GM10847 (cell line): ENCODE results near the gene UBC.

Experiments used
- POLR2A ChIP-seq: IDR thresholded peaks from 2 replicates; pipeline ENCODE4 v1.6.1; 2011; ENCODE audit not compliant: insufficient read length; ENCODE audit errors: extremely low read depth

The UBC gene

GRCh38 chr12:124914392-124915238, at the start of gene UBC:
Gene UBC (minus strand): TSS chr12:124914650. CDS start chr12:124913771, 879 bp downstream.
- TF ChIP-seq POLR2A: peak; percentile 99

- no peak for TF ChIP-seq POLR2A
Measured at GRCh38 chr12:124963211-124963610, 48.8 kb upstream of the UBC start.

- no peak for TF ChIP-seq POLR2A
Measured at GRCh38 chr12:124961055-124961454, 46.6 kb upstream of the UBC start.

GRCh38 chr12:124956571-124956970, 42.1 kb upstream of the UBC start:
- TF ChIP-seq POLR2A: no peak

- no peak for TF ChIP-seq POLR2A
Measured at GRCh38 chr12:124954771-124955170, 40.3 kb upstream of the UBC start.

- TF ChIP-seq POLR2A: no peak
Measured at GRCh38 chr12:124953689-124954405, 39.4 kb upstream of the UBC start.

GRCh38 chr12:124952801-124953200, 38.4 kb upstream of the UBC start:
- no peak for TF ChIP-seq POLR2A

- TF ChIP-seq POLR2A: no peak
Measured at GRCh38 chr12:124952295-124952694, 37.8 kb upstream of the UBC start.

- no peak for TF ChIP-seq POLR2A
Measured at GRCh38 chr12:124949779-124950728, 35.6 kb upstream of the UBC start.

GRCh38 chr12:124949066-124949465, 34.6 kb upstream of the UBC start:
- TF ChIP-seq POLR2A: no peak

GRCh38 chr12:124947561-124948398, 33.3 kb upstream of the UBC start:
- no peak for TF ChIP-seq POLR2A

GRCh38 chr12:124947013-124947412, 32.6 kb upstream of the UBC start:
- TF ChIP-seq POLR2A: no peak

GRCh38 chr12:124946447-124946793, 32.0 kb upstream of the UBC start:
- no peak for TF ChIP-seq POLR2A

- no peak for TF ChIP-seq POLR2A
Measured at GRCh38 chr12:124941170-124941527, 26.7 kb upstream of the UBC start.
